ENCODE data around the gene IL36B.

Gene IL36B

GRCh38 chr2:113050921-113051895, 1.5 kb downstream of the IL36B start:
- DNase-seq = no peak

GRCh38 chr2:113046465-113046864, 6.2 kb downstream of the IL36B start:
- DNase-seq = no peak

GRCh38 chr2:113041871-113042270, 10.8 kb downstream of the IL36B start:
- no peak for DNase-seq

- DNase-seq = no peak
Observed at GRCh38 chr2:113039719-113040118, 12.9 kb downstream of the IL36B start.

- no peak for DNase-seq
Observed at GRCh38 chr2:113039158-113039557, 13.5 kb downstream of the IL36B start.

- DNase-seq = no peak
Observed at GRCh38 chr2:113038291-113038690, 14.4 kb downstream of the IL36B start.

GRCh38 chr2:113036763-113037162, 15.9 kb downstream of the IL36B start:
- no peak for DNase-seq

- no peak for DNase-seq
Observed at GRCh38 chr2:113034016-113034415, 18.7 kb downstream of the IL36B start.

- no peak for DNase-seq
Observed at GRCh38 chr2:113032737-113033136, 19.9 kb downstream of the IL36B start.

GRCh38 chr2:113028112-113028511, 24.6 kb downstream of the IL36B start:
- DNase-seq = no peak

GRCh38 chr2:113027691-113028090, 25.0 kb downstream of the IL36B start:
- no peak for DNase-seq

GRCh38 chr2:113025737-113026136, 26.9 kb downstream of the IL36B start:
- no peak for DNase-seq

GRCh38 chr2:113024764-113025163, 27.9 kb downstream of the IL36B start:
- no peak for DNase-seq

- DNase-seq = no peak
Observed at GRCh38 chr2:113021312-113021711, 31.4 kb downstream of the IL36B start.

GRCh38 chr2:113018509-113018908, 34.2 kb downstream of the IL36B start:
- DNase-seq = no peak

GRCh38 chr2:113015655-113016054, 37.0 kb downstream of the IL36B start:
- DNase-seq = no peak

GRCh38 chr2:113015042-113015441, 37.6 kb downstream of the IL36B start:
- no peak for DNase-seq

- DNase-seq = no peak
Observed at GRCh38 chr2:113014067-113014466, 38.6 kb downstream of the IL36B start.

GRCh38 chr2:113013336-113013661, 39.4 kb downstream of the IL36B start:
- DNase-seq = no peak

GRCh38 chr2:113012436-113013335, 40.0 kb downstream of the IL36B start:
- DNase-seq = no peak

GRCh38 chr2:113011108-113011507, 41.6 kb downstream of the IL36B start:
- no peak for DNase-seq

GRCh38 chr2:113010088-113010487, 42.6 kb downstream of the IL36B start:
- DNase-seq = no peak

GRCh38 chr2:113009622-113010021, 43.0 kb downstream of the IL36B start:
- no peak for DNase-seq

- no peak for DNase-seq
Observed at GRCh38 chr2:113007250-113007649, 45.4 kb downstream of the IL36B start.
